GM11168 (cell line): ENCODE results near the gene PHKG2.

Experiments used
- in situ Hi-C: fragments of 300-500 bp; cut with MboI; formaldehyde crosslinking; loops from one replicate; pipeline ENCODE4 v1.12.0; 2022; ENCODE audit warnings: low sequenced_read_pairs; ENCODE audit not compliant: unreplicated experiment

Gene PHKG2

DNA sequence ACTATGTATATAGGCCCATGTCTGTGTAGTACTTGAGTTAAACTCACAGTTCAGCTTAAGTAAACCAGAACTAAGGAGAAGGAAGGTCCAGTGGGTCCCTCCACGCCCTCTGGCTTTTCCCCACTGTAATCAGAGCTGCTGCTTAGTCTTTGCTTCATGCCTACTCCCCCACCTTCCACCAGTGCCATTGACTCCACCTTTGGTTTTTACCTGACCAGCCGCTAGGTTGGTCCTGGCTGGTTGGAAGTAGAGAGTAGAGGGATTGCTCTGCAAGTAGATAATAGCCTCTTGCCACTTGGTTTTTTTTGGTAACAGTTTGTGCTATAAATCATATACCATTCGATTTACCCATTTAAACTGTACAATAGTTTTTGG is 22.8 kb upstream of the PHKG2 start:
- in situ Hi-C loops = no loop called here

DNA sequence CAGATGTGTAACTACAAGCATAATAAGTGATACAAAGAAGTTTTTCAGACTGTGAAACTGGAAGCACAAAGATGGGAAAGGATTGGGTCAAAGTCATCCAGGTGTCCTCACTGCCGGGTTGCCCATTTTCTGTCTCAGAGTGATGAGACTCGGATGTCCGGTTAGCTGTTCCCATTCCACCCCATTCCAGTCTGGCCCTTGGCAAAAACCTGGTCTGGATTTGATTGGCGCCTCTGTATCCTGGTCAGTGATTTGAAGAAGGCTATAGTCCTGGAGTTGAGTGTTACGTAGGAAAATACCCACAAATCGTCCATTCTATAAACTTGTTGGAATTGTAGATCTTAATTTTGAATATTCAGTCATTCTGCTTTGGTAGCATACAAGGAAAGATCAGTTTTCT is 19.9 kb upstream of the PHKG2 start:
- in situ Hi-C loops = no loop called here

DNA sequence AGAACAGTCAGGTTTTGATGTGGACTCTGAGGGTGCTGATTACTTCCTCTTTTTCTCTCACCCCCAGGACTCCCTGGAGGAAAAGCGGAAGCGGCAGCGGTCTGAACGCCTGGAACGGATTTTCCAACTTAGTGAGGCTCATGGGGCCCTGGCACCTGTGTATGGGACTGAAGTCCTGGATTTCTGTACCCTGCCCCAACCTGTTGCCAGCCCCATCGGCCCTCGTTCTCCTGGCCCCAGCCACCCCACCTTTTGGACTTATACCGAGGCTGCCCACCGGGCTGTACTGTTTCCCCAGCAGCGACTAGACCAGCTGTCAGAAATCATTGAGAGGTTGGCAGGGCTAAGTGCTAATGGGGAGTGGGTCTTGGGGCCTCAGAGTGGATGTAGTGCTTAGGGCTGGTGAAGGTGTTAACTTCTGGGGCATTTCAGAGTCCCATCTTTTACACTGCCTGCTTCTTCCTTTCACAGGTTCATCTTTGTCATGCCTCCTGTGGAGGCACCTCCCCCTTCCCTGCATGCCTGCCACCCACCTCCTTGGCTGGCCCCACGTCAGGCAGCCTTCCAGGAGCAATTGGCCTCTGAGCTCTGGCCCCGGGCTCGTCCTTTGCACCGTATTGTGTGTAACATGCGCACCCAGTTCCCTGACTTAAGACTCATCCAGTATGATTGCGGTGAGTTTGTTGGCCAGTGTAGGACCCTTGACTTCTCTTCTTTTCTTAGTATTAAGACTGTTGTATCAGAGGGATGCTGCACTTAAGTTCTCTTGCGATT is 19.1 kb upstream of the PHKG2 start:
- in situ Hi-C loops = no loop called here

DNA sequence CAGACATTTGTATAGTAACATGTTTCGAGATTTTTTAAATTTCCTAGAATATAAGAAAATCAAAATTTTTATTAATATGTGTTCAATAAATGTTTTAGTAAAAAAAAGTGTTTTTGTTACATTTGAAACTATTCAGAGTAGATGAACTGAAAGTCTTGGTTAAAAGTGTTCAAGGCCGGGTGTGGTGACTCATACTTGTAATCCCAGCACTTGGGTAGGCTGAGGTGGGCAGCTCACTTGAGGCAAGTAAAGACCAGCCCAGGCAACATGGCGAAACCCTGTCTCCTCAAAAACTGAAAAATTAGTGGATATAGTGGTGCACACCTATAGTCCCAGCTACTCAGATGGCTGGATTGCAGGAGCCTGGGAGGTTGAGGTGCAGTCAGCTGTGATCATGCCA is 16.8 kb upstream of the PHKG2 start:
- in situ Hi-C loops = no loop called here

DNA sequence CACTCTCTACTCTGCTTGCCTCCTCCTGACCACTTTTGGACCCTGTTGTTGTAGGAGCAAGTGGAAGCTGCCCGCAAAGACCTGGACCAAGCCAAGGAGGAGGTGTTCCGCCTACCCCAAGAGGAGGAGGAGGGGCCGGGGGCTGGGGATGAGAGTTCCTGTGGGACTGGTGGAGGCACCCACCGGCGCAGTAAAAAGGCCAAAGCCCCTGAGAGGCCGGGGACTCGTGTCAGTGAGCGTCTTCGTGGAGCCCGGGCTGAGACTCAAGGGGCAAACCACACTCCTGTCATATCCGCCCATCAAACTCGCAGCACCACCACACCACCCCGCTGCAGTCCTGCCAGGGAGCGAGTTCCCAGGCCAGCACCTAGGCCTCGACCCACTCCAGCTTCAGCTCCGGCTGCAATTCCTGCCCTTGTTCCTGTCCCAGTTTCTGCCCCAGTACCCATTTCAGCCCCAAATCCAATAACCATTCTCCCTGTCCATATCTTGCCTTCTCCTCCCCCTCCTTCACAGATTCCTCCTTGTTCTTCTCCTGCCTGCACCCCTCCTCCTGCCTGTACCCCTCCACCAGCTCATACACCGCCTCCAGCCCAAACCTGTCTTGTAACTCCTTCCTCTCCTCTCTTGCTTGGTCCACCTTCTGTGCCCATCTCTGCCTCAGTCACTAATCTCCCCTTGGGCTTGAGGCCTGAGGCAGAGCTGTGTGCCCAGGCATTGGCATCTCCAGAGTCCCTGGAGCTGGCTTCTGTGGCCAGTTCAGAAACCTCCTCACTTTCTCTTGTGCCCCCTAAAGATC is 11.0 kb upstream of the PHKG2 start:
- in situ Hi-C loops = no loop called here

DNA sequence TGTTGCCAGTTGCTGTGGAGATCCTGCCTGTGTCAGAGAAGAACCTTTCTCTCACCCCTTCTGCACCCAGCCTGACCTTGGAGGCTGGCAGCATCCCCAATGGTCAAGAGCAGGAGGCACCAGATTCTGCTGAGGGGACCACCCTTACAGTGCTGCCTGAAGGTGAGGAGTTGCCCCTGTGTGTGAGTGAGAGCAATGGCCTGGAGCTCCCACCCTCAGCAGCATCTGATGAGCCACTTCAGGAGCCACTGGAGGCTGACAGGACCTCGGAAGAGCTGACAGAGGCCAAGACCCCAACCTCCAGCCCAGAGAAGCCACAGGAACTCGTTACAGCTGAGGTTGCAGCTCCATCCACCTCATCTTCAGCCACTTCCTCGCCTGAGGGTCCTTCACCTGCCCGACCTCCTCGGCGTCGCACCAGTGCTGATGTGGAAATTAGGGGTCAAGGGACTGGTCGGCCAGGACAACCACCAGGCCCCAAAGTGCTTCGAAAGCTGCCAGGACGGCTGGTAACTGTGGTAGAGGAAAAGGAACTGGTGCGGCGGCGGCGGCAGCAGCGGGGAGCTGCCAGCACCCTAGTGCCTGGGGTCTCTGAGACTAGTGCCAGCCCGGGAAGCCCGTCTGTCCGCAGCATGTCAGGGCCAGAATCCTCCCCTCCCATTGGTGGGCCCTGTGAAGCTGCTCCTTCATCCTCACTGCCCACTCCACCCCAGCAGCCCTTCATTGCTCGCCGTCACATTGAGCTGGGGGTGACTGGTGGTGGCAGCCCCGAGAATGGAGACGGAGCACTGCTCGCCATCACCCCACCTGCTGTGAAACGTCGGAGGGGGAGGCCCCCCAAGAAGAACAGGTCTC is 10.2 kb upstream of the PHKG2 start:
- in situ Hi-C loops = no loop called here

DNA sequence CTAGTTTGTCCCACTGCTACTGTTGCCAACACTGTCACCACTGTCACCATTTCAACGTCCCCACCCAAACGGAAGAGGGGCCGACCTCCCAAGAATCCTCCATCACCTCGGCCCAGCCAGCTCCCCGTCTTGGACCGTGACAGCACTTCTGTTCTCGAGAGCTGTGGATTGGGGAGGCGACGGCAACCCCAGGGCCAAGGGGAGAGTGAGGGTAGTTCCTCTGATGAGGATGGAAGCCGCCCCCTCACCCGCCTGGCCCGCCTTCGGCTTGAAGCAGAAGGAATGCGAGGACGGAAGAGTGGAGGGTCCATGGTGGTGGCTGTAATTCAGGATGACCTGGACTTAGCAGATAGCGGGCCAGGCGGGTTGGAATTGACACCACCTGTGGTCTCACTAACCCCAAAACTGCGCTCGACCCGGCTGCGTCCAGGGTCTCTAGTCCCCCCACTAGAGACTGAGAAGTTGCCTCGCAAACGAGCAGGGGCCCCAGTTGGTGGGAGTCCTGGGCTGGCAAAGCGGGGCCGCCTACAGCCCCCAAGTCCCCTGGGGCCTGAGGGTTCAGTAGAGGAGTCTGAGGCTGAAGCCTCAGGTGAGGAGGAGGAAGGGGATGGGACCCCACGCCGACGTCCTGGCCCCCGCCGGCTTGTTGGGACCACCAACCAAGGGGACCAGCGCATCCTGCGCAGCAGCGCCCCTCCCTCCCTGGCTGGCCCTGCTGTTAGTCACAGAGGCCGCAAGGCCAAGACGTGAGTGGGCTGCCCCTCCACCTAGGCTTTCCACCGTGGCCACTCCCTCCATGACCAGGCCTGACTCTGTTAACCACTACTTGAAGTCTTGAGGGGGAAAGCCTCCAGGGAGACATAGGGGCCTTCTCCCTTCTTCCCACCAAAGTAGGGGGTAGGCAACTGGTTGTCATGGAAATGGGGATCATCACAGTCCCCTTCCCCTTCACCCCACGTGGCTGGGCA is 9.0 kb upstream of the PHKG2 start:
- in situ Hi-C loops = no loop called here

DNA sequence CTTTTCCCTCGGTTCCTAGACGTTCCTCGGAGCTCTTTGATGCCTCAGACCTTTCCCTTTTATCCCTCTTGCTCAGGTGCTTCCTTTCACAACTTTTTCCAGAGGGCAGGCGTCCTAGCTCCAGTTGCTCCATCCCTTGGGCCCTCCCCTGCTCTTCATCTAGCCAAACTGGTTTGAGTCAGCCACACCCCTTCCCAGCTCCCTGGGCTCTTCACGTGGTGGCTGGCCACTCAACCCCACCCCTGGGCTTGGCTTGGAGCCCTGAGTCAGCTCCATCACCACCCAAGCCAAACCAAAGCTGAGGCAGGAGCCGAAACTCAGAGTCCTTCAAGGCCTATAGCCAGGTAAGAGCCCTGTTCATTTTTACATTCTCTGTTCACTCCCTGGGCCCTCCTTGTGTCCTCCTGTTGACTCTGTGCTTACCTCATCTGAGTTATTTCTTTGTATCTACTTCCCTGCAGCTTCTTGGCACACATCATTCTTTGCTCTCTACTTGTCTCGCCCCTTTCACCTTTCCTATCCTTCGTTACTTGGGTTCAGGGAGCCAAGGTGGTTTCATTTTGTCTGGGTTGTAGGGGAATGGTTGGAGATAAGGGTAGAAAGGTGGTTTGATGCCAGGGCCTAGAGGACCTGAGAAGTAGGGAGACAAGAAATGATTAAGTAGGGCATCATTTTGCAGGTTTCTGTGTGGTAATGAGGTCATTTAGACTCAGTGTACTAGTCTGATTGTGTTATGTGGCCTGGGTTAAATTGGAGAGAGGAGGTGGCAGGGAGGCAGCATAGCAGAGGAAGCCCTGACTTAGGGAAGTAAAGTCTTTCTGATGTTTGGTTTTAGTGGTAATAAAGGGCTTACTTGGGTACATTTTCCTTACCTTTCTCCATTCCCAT is 7.6 kb upstream of the PHKG2 start:
- in situ Hi-C loops = no loop called here

DNA sequence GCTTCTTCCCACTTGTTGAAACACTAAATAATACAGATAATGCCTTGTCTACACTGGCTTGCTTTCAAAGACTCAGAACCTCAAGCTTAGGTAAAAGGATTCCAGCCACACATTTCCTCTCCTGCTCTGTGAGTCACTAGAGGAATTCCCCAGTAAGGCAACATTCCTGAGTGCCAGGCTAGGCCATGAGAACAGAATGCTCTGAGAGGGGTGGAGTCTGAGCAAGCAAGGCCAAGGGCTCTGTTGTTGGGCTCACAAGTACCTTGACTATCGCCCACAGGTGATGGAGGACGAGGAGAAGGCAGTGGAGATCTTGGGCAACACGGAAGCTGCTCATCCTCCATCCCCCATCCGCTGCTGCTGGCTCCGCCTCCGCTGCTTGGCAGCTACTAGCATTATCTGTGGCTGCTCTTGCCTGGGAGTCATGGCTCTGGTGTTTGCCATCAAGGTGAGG is 6.7 kb upstream of the PHKG2 start:
- in situ Hi-C loops = no loop called here

DNA sequence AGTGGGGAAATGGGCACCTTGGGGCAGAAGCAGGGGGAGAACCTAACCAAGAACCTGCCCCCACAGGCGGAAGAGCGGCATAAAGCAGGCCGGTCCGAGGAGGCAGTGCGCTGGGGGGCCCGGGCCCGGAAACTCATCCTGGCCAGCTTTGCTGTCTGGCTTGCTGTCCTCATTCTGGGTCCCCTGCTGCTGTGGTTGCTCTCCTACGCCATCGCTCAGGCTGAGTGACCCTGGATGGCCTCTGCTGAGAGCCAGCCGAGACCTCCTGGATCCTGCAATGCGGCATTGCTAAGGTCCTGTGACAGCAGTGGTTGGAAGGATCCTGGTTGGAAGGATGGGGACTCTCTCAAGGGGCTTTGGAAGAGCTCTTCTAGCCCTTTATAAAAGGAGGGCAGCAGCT is 4.5 kb upstream of the PHKG2 start:
- in situ Hi-C loops = no loop called here

DNA sequence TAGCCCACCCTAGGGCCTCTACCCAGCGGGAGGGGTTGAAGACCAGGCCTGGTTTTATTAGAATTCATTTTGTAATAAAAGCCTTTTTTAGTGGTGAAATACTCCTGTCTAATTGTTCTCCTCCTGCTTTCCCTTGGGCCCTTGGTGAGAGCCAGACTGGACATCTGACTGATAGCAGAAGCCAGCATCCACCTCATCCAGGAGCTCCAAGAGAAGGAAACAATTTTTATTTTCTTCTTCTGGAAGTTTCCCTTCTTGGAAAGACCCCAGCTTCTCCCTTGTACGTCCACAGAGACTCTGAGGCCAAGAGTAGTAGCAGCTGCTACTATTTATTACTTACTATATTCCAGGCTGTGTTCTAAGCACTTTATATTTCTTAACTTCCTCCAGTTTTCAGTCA is 4.0 kb upstream of the PHKG2 start:
- in situ Hi-C loops = no loop called here

DNA sequence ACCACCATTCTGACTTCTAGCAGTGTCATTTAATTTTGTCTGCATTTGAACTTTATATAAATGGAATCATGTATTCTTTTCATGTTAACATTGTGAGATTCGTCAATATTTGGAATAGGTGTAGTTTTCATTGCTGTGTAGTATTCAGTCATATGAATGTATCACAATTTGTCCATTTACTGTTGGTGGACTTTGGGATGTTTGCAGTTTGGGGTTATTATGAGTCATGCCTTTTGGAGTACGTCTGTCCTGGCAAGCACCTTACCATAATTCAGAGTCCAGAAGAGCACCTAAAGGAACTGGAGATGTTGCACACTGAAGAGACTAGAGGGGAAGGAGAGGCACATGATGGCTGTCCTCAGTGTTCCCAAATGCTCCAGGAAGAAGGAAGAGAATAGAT is 3.1 kb upstream of the PHKG2 start:
- in situ Hi-C loops = no loop called here

DNA sequence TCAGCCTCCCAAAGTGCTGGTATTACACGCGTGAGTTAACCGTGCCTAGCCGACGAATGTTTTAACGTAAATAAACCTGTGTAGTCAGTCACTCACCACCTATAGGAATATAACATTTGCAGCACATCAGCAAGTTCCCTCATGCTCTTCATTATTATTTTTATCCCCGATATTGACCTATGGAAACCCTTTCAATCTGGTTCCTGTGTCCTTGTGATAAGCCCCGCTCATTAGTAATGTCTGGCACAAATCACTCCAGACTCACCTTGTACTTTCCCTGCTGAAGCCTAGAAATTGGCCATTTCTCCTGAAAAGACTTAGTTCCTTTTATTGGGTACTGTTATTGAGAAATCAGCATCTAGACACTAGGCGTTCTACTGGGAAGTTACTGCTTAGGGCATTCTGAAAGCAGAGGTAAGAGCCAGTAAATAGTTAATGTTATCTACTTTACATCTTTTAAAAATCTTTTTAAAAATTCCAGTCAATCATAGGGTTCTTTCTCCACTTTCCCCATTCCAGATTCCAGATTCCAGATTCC is 1.5 kb upstream of the PHKG2 start:
- in situ Hi-C loops = no loop called here

DNA sequence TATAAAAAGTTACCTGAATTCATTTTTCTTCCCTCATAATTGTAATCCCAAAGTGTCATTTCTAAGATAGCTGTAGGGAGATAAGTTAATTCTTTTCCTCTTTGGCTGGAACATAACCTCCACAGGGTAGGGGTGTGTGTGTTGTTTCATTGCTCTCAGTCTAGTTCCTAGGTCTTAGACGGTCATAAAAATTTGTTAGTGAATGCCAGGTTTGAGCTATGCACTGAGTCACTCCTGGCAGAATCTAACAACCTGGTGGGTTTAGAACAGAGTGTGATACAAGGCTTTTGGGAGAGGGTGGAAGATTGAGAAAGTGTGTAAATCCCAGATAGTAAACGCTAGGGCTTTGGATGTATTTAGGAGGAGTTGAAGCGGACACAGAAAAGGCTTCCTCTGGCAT is 894 bp upstream of the PHKG2 start:
- in situ Hi-C loops = no loop called here

DNA sequence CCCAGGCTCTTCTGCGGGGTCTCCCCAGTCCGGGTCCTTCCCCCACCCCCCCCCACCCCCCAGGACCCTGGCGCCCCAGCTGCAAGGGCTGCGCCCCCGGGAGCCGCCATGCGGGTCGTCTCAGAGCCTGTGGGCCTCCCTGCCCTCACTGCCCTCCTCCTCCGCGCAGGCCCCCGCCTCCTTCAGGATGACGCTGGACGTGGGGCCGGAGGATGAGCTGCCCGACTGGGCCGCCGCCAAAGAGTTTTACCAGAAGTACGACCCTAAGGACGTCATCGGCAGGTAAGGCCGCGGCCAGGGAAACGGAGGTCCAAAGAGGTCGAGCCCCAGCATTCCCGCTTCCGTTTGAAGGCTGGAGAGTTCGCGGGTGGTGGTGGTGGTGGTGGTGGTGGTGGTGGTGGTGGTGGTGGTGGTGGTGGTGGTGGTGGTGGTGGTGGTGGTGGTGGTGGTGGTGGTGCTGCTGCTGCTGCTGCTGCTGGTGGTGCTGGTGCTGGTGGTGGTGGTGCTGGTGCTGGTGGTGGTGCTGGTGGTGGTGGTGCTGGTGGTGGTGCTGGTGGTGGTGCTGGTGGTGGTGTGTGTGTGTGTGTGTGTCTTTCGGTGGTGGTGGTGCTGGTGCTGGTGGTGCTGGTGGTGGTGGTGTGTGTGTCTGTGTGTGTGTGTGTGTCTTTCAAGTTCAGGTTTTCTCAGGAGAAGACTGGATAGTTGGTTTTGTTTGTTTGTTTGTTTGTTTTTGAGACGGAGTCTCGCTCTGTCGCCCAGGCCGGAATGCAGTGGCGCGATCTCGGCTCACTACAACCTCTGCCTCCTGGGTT is 615 bp downstream of the PHKG2 start:
- in situ Hi-C loops = no loop called here

DNA sequence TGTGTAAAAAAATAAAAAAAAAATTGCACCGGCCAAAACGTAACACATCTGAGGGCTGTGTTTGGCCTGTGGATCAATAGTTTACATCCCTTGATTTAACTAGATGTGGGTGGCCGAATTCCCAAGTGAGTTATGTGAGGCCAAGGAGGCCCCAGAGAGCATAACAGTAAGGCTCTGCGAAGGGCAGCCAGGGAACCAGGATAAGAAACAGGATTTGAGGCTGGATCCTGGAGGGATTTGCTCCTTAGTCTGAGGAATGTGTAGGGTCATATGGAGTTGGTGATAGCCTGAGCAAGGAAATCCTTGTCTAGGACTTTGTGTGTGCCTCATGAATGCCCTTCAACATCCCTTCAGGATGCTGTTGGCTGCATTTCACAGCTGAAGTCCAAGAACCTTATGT is 2.0 kb downstream of the PHKG2 start:
- in situ Hi-C loops = no loop called here

DNA sequence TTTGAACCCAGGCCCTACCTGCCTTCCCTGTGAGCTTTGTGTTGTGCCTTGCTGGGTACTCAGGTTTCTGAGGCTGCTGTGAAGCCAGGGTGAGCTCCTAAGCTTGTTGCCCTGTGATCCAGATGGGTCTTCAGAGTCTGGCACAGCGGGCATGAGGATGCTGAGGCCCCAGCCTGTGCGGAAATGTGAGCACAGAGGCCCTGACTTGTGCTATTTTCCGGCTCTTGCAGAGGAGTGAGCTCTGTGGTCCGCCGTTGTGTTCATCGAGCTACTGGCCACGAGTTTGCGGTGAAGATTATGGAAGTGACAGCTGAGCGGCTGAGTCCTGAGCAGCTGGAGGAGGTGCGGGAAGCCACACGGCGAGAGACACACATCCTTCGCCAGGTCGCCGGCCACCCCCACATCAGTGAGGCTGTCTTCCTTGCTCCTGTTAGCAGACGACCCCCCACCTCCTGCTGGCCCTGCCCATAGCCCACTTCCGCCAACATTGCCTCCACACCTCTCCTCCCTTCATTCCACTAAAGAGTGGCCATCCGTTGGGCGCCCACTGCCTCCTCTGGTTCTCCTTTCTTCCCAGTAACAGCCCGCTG is 2.7 kb downstream of the PHKG2 start:
- in situ Hi-C loops = no loop called here
